Loucy (cell line): Measurements from ENCODE around the gene KANSL1.

Experiments used
- H2AFZ ChIP-seq: fragments of 200-600 bp; sonication (generic); 2 replicates; pipeline ENCODE4 v1.6.0; 2016; ENCODE audit warnings: antibody characterized with exemption, mild to moderate bottlenecking, low read length, moderate library complexity
- H3F3A ChIP-seq: fragments of 200-600 bp; 2 replicates; pipeline ENCODE4 v1.6.0; 2016; ENCODE audit warnings: antibody characterized with exemption, low read depth, mild to moderate bottlenecking
- H3K27me3 ChIP-seq: fragments of 200-600 bp; sonication (generic); 2 replicates; pipeline ENCODE4 v1.6.1; 2014; ENCODE audit warnings: low read length, mild to moderate bottlenecking; ENCODE audit not compliant: insufficient read depth, poor library complexity, severe bottlenecking
- H3K36me3 ChIP-seq: fragments of 200-600 bp; sonication (generic); 2 replicates; pipeline ENCODE4 v1.6.1; 2016; ENCODE audit warnings: low read length; ENCODE audit not compliant: insufficient read depth
- H3K4me1 ChIP-seq: fragments of 200-600 bp; sonication (generic); 2 replicates; pipeline ENCODE4 v1.5.1; 2014; ENCODE audit warnings: low read length, mild to moderate bottlenecking; ENCODE audit not compliant: insufficient read depth, poor library complexity, severe bottlenecking
- H3K4me2 ChIP-seq: fragments of 200-600 bp; sonication (generic); 2 replicates; pipeline ENCODE4 v1.6.0; 2014; ENCODE audit warnings: antibody characterized with exemption, low read length, low read depth, mild to moderate bottlenecking; ENCODE audit not compliant: poor library complexity, severe bottlenecking
- H3K4me3 ChIP-seq: fragments of 200-600 bp; sonication (generic); 2 replicates; pipeline ENCODE4 v1.5.1; 2014; ENCODE audit warnings: low read length, mild to moderate bottlenecking, mixed read lengths; ENCODE audit not compliant: poor library complexity, severe bottlenecking
- H3K79me2 ChIP-seq: fragments of 200-600 bp; sonication (generic); 2 replicates; pipeline ENCODE4 v1.6.1; 2014; ENCODE audit warnings: low read length; ENCODE audit not compliant: insufficient read depth
- H3K9ac ChIP-seq: fragments of 200-600 bp; sonication (generic); 2 replicates; pipeline ENCODE4 v1.6.0; 2014; ENCODE audit warnings: mild to moderate bottlenecking, low read depth, low read length, moderate library complexity; ENCODE audit not compliant: poor library complexity, severe bottlenecking
- H3K9me2 ChIP-seq: fragments of 200-600 bp; sonication (generic); replicated peaks from 2 replicates; pipeline ENCODE4 v1.6.1; 2016; ENCODE audit warnings: low read depth, low read length, mixed read lengths
- H3K9me3 ChIP-seq: fragments of 200-600 bp; sonication (generic); 2 replicates; pipeline ENCODE4 v1.6.1; 2014; ENCODE audit warnings: mild to moderate bottlenecking, antibody characterized with exemption, low read length, low read depth; ENCODE audit not compliant: insufficient read depth
- H4K20me1 ChIP-seq: fragments of 200-600 bp; sonication (generic); 2 replicates; pipeline ENCODE4 v1.6.0; 2014; ENCODE audit warnings: antibody characterized with exemption, low read length, mild to moderate bottlenecking; ENCODE audit not compliant: insufficient read depth, poor library complexity, severe bottlenecking
- CTCF ChIP-seq: fragments of 200-600 bp; sonication (generic); conservative IDR thresholded peaks from 2 replicates; pipeline ENCODE4 v1.5.1; 2014; ENCODE audit warnings: mild to moderate bottlenecking, antibody characterized with exemption, low read length
- EZH2phosphoT487 ChIP-seq: fragments of 200-600 bp; IDR thresholded peaks from 2 replicates; pipeline ENCODE4 v1.6.1; 2018; ENCODE audit warnings: antibody characterized with exemption, mild to moderate bottlenecking, moderate library complexity, borderline replicate concordance

The KANSL1 gene

GRCh38 chr17:46043606-46044005 lies 149.6 kb downstream of the KANSL1 start:
- no peaks in the 10 kb centered on the region for H4K20me1 ChIP-seq
- no peaks in the 10 kb centered on the region for H3K4me1 ChIP-seq
- H3K9ac ChIP-seq: no peak overlapping the region
- H3K4me2 ChIP-seq: no peak overlapping the region
- peaks cover 93% of the 10 kb centered on the region for H3K36me3 ChIP-seq
- no peak overlapping the region for H3K4me3 ChIP-seq
- no peaks in the 10 kb centered on the region for H3K9me3 ChIP-seq
- H3F3A ChIP-seq: no peaks in the 10 kb centered on the region; the same call in 1 of the 2 replicates
- TF ChIP-seq CTCF (no peak), EZH2phosphoT487 (no peak)
- H2AFZ ChIP-seq: no peak overlapping the region
- no peaks in the 10 kb centered on the region; the same call in 1 of the 2 replicates for H3K79me2 ChIP-seq
- no peaks in the 10 kb centered on the region for H3K27me3 ChIP-seq
- H3K9me2 ChIP-seq: no peaks in the 10 kb centered on the region

- Histone ChIP-seq H3K9ac (no peak overlapping the region), H3F3A (no peaks in the 10 kb centered on the region; the same call in 1 of the 2 replicates), H3K27me3 (no peaks in the 10 kb centered on the region), H3K4me2 (no peak overlapping the region), H3K9me2 (no peaks in the 10 kb centered on the region), H3K79me2 (no peaks in the 10 kb centered on the region; the same call in 1 of the 2 replicates), H2AFZ (no peak overlapping the region), H3K9me3 (no peaks in the 10 kb centered on the region), H4K20me1 (no peaks in the 10 kb centered on the region), H3K4me3 (no peak overlapping the region), H3K36me3 (peaks cover 93% of the 10 kb centered on the region), H3K4me1 (no peaks in the 10 kb centered on the region)
- TF ChIP-seq EZH2phosphoT487 (no peak), CTCF (no peak)
These were observed 150.3 kb downstream of the KANSL1 start for GRCh38 chr17:46042925-46043324.

GRCh38 chr17:46042246-46042645 lies 151.0 kb downstream of the KANSL1 start:
- no peaks in the 10 kb centered on the region for H3K9me2 ChIP-seq
- H2AFZ ChIP-seq: no peak overlapping the region
- no peaks in the 10 kb centered on the region; the same call in 1 of the 2 replicates for H3K79me2 ChIP-seq
- no peaks in the 10 kb centered on the region for H3K27me3 ChIP-seq
- no peaks in the 10 kb centered on the region for H3K4me1 ChIP-seq
- H3F3A ChIP-seq: no peaks in the 10 kb centered on the region; the same call in 1 of the 2 replicates
- no peak overlapping the region for H3K9ac ChIP-seq
- H3K9me3 ChIP-seq: no peaks in the 10 kb centered on the region
- no peak overlapping the region for H3K4me2 ChIP-seq
- peaks cover 93% of the 10 kb centered on the region for H3K36me3 ChIP-seq
- no peak for TF ChIP-seq CTCF
- TF ChIP-seq EZH2phosphoT487: no peak
- H4K20me1 ChIP-seq: no peaks in the 10 kb centered on the region
- no peak overlapping the region for H3K4me3 ChIP-seq
